SK-N-MC (cell line): ENCODE results near the gene RNF130.

Experiments used
- EZH2 ChIP-seq: fragments of 200-600 bp; sonication (generic); IDR thresholded peaks from one replicate; pipeline ENCODE4 v1.6.1; 2017; ENCODE audit warnings: antibody characterized with exemption
- FOXP2 ChIP-seq: optimal IDR thresholded peaks from 2 replicates; pipeline ENCODE3; 2011; ENCODE audit warnings: mild to moderate bottlenecking, moderate library complexity; ENCODE audit not compliant: insufficient read depth; ENCODE audit errors: extremely low read length, control extremely low read depth
- POLR2AphosphoS5 ChIP-seq: IDR thresholded peaks from 2 replicates; pipeline ENCODE4 v1.6.1; 2012; ENCODE audit warnings: mild to moderate bottlenecking, low read depth, low read length, borderline replicate concordance

- TF ChIP-seq POLR2AphosphoS5 (no peak), EZH2 (no peak), FOXP2 (no peak)
Measured at GRCh38 chr5:180086816-180087399, 15.3 kb upstream of the RNF130 start.
